GM12878 (cell line): ENCODE measurements around the gene PACS1. TPM values are rescaled to one million over a fixed set of nuclear protein-coding genes. Genes with fewer than 3 reads are reported as not detected.

Experiments used
- ATAC-seq: fragments of 200-7000 bp; cut with Tn5 transposase; 3 replicates; pipeline ENCODE4 v1.9.1; 2020; ENCODE audit warnings: mild to moderate bottlenecking, moderate library complexity
- BruUV-seq: library from RNA; stranded (reverse); fragments of 400-500 nt; replicated peaks from 2 replicates; lab custom pipeline; 2021; lab: Mats Ljungman, UMichigan
- CTCF ChIA-PET: fragments of 300-600 bp; sonication (Branson Sonifier 250); formaldehyde crosslinking; extraction: SDS; loops from one replicate; lab custom pipeline; 2021; ENCODE audit warnings: inconsistent platforms; lab: Yijun Ruan, JAX
- POLR2A ChIA-PET: fragments of 350-600 bp; formaldehyde crosslinking; extraction: SDS; loops from one replicate; lab custom pipeline; 2021; ENCODE audit warnings: inconsistent platforms; lab: Charles Lee
- RAD21 ChIA-PET: fragments of 300-600 bp; sonication (Branson Sonifier 250); formaldehyde crosslinking; loops from one replicate; lab custom pipeline; 2023; ENCODE audit warnings: antibody characterized with exemption; ENCODE audit not compliant: unreplicated experiment; lab: Charles Lee
- SMC1A ChIA-PET: fragments of 300-600 bp; sonication (Branson Sonifier 250); formaldehyde crosslinking; loops from one replicate; lab custom pipeline; 2023; ENCODE audit not compliant: unreplicated experiment, uncharacterized antibody; lab: Charles Lee
- DNase-seq: peaks from one replicate; pipeline ENCODE4 v3.0.0-alpha.2; 2011; ENCODE audit warnings: low read depth, low spot score
- FAIRE-seq: peaks from 3 replicates; lab custom pipeline; 2011; peaks lifted over from hg19 to GRCh38; lab: Jason Lieb, UNC
- H2AFZ ChIP-seq: 2 replicates; pipeline ENCODE4 v1.6.0; 2011; ENCODE audit warnings: low read depth, low read length, control low read depth; ENCODE audit not compliant: control insufficient read depth
- H3K27ac ChIP-seq: 2 replicates; pipeline ENCODE4 v1.5.1; 2011; ENCODE audit warnings: control low read depth; ENCODE audit not compliant: control insufficient read depth, insufficient read depth
- H3K27me3 ChIP-seq, 2 experiments: replicated peaks in 1 of 2; 2 replicates each; pipeline versions ENCODE4 v1.6.0 to v1.6.1; 2011; ENCODE audit warnings: low read length in 1 of 2; ENCODE audit not compliant: control insufficient read depth in 2 of 2, insufficient read depth in 2 of 2
- H3K36me3 ChIP-seq, 2 experiments: 2 replicates each; pipeline ENCODE4 v1.5.1; 2011; ENCODE audit warnings: low read length in 1 of 2; ENCODE audit not compliant: control insufficient read depth in 2 of 2, insufficient read depth in 2 of 2
- H3K4me1 ChIP-seq: 2 replicates; pipeline ENCODE4 v1.6.1; 2011; ENCODE audit warnings: mild to moderate bottlenecking, low read length, moderate library complexity, mixed read lengths; ENCODE audit not compliant: control insufficient read depth, insufficient read depth
- H3K4me2 ChIP-seq: 2 replicates; pipeline ENCODE4 v1.6.0; 2011; ENCODE audit warnings: control low read depth; ENCODE audit not compliant: control insufficient read depth, insufficient read depth
- H3K4me3 ChIP-seq: fragments of 200-600 bp; sonication (generic); 2 replicates; pipeline ENCODE4 v1.5.1; 2016
- H3K79me2 ChIP-seq: 2 replicates; pipeline ENCODE4 v1.6.0; 2011; ENCODE audit warnings: low read length; ENCODE audit not compliant: control insufficient read depth, insufficient read depth
- H3K9ac ChIP-seq: 2 replicates; pipeline ENCODE4 v1.8.0; 2011; ENCODE audit warnings: low read length, control low read depth, mixed read lengths; ENCODE audit not compliant: control insufficient read depth, insufficient read depth
- H3K9me3 ChIP-seq: replicated peaks from 3 replicates; pipeline ENCODE4 v1.5.1; 2011; ENCODE audit warnings: mild to moderate bottlenecking, low read length; ENCODE audit not compliant: control insufficient read depth, insufficient read depth
- H4K20me1 ChIP-seq: 2 replicates; pipeline ENCODE4 v1.6.0; 2011; ENCODE audit not compliant: control insufficient read depth, insufficient read depth
- CEBPZ ChIP-seq: fragments of 150-350 bp; IDR thresholded peaks from 2 replicates; pipeline ENCODE4 v1.6.1; 2016; ENCODE audit warnings: low read depth, low read length
- HSF1 ChIP-seq: fragments of 150-350 bp; IDR thresholded peaks from 2 replicates; pipeline ENCODE4 v1.6.1; 2014; ENCODE audit warnings: mild to moderate bottlenecking, low read depth, low read length
- IRF5 ChIP-seq: fragments of 450-650 bp; IDR thresholded peaks from 2 replicates; pipeline ENCODE4 v1.6.1; 2017; ENCODE audit warnings: borderline replicate concordance
- RB1 ChIP-seq: fragments of 450-650 bp; formaldehyde crosslinking; IDR thresholded peaks from 2 replicates; pipeline ENCODE4 v1.6.1; 2017; ENCODE audit warnings: mild to moderate bottlenecking, borderline replicate concordance
- SMC3 ChIP-seq: IDR thresholded peaks from 2 replicates; pipeline ENCODE4 v1.6.1; 2011; ENCODE audit warnings: low read length, improper control_type of control experiment, borderline replicate concordance
- SPI1 ChIP-seq: IDR thresholded peaks from 2 replicates; pipeline ENCODE4 v1.6.1; 2011; ENCODE audit warnings: low read depth, mild to moderate bottlenecking, low read length, moderate library complexity, borderline replicate concordance; ENCODE audit not compliant: insufficient read depth
- YY1 ChIP-seq: IDR thresholded peaks from 2 replicates; pipeline ENCODE4 v1.6.1; 2011; ENCODE audit warnings: low read depth, mild to moderate bottlenecking, low read length
- ZBED1 ChIP-seq: IDR thresholded peaks from 2 replicates; pipeline ENCODE4 v1.6.1; 2016; ENCODE audit warnings: borderline replicate concordance
- ZBTB40 ChIP-seq: fragments of 450-650 bp; IDR thresholded peaks from 2 replicates; pipeline ENCODE4 v1.6.1; 2016; ENCODE audit warnings: mild to moderate bottlenecking, moderate library complexity, borderline replicate concordance
- WGBS: methylation state at CpG from one replicate; pipeline ENCODE4 v1.1.6; 2016; ENCODE audit warnings: low lambda C conversion rate; ENCODE audit not compliant: insufficient replicate concordance, insufficient coverage; ENCODE audit errors: missing lambda C conversion rate; 5-methylcytosine and 5-hydroxymethylcytosine counted together
- in situ Hi-C: fragments of 300-500 bp; cut with MboI; formaldehyde crosslinking; loops from 9 replicates; pipeline ENCODE4 v1.14.3; 2018; ENCODE audit warnings: mixed read lengths
- intact Hi-C: fragments of 100-400 bp; cut with micrococcal nuclease; formaldehyde crosslinking; loops from one replicate; pipeline ENCODE4 v1.14.2; 2022; ENCODE audit not compliant: unreplicated experiment
- polyA plus RNA-seq, 11 experiments: library from polyadenylated mRNA; depleted of rRNA in 4 of 11; unstranded in 6 of 11; stranded (reverse) in 5 of 11; fragments of >200 nt; fragmentation: Nextera tagmentation in 4 of 11; fragmentation: Illumina TruSeq in 1 of 11; extraction: Ambion mirVana in 4 of 11; extraction: Trizol in 1 of 11; gene quantifications; 1 replicate in 1 of 11; 2 replicates in 10 of 11; pipeline versions ENCODE4 v1.2.1 to v1.2.3, GENCODE V29; 2011 to 2016; ENCODE audit warnings: inconsistent platforms in 2 of 11, missing spikeins in 2 of 11, low read depth in 1 of 11
- total RNA-seq, 4 experiments: library from RNA; depleted of rRNA in 3 of 4; stranded (reverse); fragments of >200 nt in 3 of 4; fragmentation: Illumina TruSeq in 1 of 4; extraction: Trizol in 1 of 4; gene quantifications; 2 replicates each; pipeline versions ENCODE4 v1.2.1 to v1.2.3, GENCODE V29; 2013 to 2021

The PACS1 gene
- total and polyA plus RNA-seq, 10 of the 15 experiments (the other 5 are each of a cell fraction or from before 2014, with no cell fraction given), result 1.1 to 74.3 (median 17.9) TPM

- TF ChIP-seq RB1 (no peak), ZBED1 (no peak), YY1 (no peak), IRF5 (no peak), HSF1 (no peak), SMC3 (no peak)
- TF ChIP-seq, all 136 proteins: peak for 0
Measured at GRCh38 chr11:66026017-66026529, 44.0 kb upstream of the PACS1 start, which contains the start of gene CATSPER1 (continued).

GRCh38 chr11:66032957-66033735, 36.9 kb upstream of the PACS1 start:
- WGBS, result 54% methylated on average over 7 of the region's 8 CpGs
- Histone ChIP-seq H3K27me3 (no peaks in the 10 kb centered on the region), H3K9ac (no peak overlapping the region), H3K9me3 (no peaks in the 10 kb centered on the region; the same call in 2 of the 3 replicates), H3K4me3 (no peak overlapping the region), H3K36me3 (no peaks in the 10 kb centered on the region), H3K79me2 (no peaks in the 10 kb centered on the region), H3K4me1 (no peaks in the 10 kb centered on the region), H3K4me2 (no peak overlapping the region), H4K20me1 (no peaks in the 10 kb centered on the region), H3K27ac (no peak overlapping the region), H2AFZ (no peak overlapping the region)
- no peak for FAIRE-seq
- CTCF ChIA-PET, result interaction anchor here (1.7 to 2.0 kb wide), 2 partner anchors 11 to 12 kb away, joined by 5 to 9 read pairs; no protein-coding TSS in a partner anchor
- in situ Hi-C loops, result no loop called here
- SMC1A ChIA-PET, result no interaction called here
- peak; percentile 61; the same call in 2 of the 3 replicates for ATAC-seq
- intact Hi-C loops, result no loop called here
- DNase-seq, result no peak
- RAD21 ChIA-PET, result no interaction called here
- BruUV-seq, result no TSS peak
- TF ChIP-seq ZBTB40 (peak; percentile 83), SPI1 (peak; percentile 45; the same call in 1 of the 2 replicates), CEBPZ (no peak)
- TF ChIP-seq, all 136 proteins: peak for 2
- POLR2A ChIA-PET, result no interaction called here
